CD14-positive monocyte (primary cell): ENCODE results near the gene SNX9. TPM values are rescaled to one million over a fixed set of nuclear protein-coding genes. Genes with fewer than 3 reads are reported as not detected.

Source experiments
- DNase-seq, 3 donors: peaks; one replicate each; pipeline ENCODE4 v3.0.0-alpha.2; 2011 to 2022
- H2AFZ ChIP-seq: 2 replicates; pipeline ENCODE4 v1.6.0; 2012; ENCODE audit warnings: mild to moderate bottlenecking, low read depth, low read length, inconsistent platforms; ENCODE audit not compliant: insufficient read depth, poor library complexity, severe bottlenecking
- H3K27ac ChIP-seq, 2 donors: 1 replicate in 1 of 2; 2 replicates in 1 of 2; pipeline ENCODE4 v1.5.1; 2012 to 2013; ENCODE audit warnings: low read length in 2 of 2, control low read depth in 1 of 2, inconsistent platforms in 1 of 2, low read depth in 1 of 2, mild to moderate bottlenecking in 1 of 2
- H3K27me3 ChIP-seq, 2 donors: one replicate each; pipeline versions ENCODE4 v1.6.0 to v1.6.1; 2011 to 2013; ENCODE audit warnings: low read length in 2 of 2; ENCODE audit not compliant: control insufficient read depth in 2 of 2, insufficient read depth in 2 of 2
- H3K36me3 ChIP-seq, 2 donors: replicated peaks in 1 of 2; 1 replicate in 1 of 2; 2 replicates in 1 of 2; pipeline versions ENCODE4 v1.5.1 to v1.6.1; 2012 to 2013; ENCODE audit warnings: low read length in 2 of 2, control low read depth in 1 of 2, inconsistent platforms in 1 of 2, mild to moderate bottlenecking in 1 of 2; ENCODE audit not compliant: insufficient read depth in 2 of 2, control insufficient read depth in 1 of 2
- H3K4me1 ChIP-seq, 2 donors: 1 replicate in 1 of 2; 2 replicates in 1 of 2; pipeline versions ENCODE4 v1.5.1 to v1.6.1; 2012 to 2013; ENCODE audit warnings: low read length in 2 of 2, control low read depth in 1 of 2, inconsistent platforms in 1 of 2, mild to moderate bottlenecking in 1 of 2, moderate library complexity in 1 of 2; ENCODE audit not compliant: insufficient read depth in 2 of 2, control insufficient read depth in 1 of 2
- H3K4me2 ChIP-seq: replicated peaks from 2 replicates; pipeline ENCODE3; 2012; ENCODE audit warnings: low read length, moderate library complexity, mild to moderate bottlenecking; ENCODE audit not compliant: poor library complexity, severe bottlenecking; ENCODE audit errors: extremely low read depth
- H3K4me3 ChIP-seq, 3 experiments: fragments of 200-600 bp in 1 of 3; sonication (generic) in 1 of 3; replicated peaks in 1 of 3; 1 replicate in 2 of 3; 2 replicates in 1 of 3; pipeline ENCODE4 v1.5.1; 2011 to 2013; ENCODE audit warnings: low read length in 3 of 3, mild to moderate bottlenecking in 3 of 3, control low read depth in 2 of 3, low read depth in 2 of 3, inconsistent platforms in 1 of 3, moderate library complexity in 1 of 3
- H3K79me2 ChIP-seq: 2 replicates; pipeline ENCODE4 v1.6.0; 2012; ENCODE audit warnings: mild to moderate bottlenecking, control low read depth, inconsistent platforms, low read length, moderate library complexity; ENCODE audit not compliant: insufficient read depth
- H3K9ac ChIP-seq: 2 replicates; pipeline ENCODE4 v1.6.0; 2017; ENCODE audit warnings: low read length, mild to moderate bottlenecking; ENCODE audit not compliant: insufficient read depth, poor library complexity, severe bottlenecking
- H3K9me3 ChIP-seq, 2 donors: replicated peaks in 1 of 2; 1 replicate in 1 of 2; 2 replicates in 1 of 2; pipeline versions ENCODE4 v1.5.1 to v1.6.1; 2012 to 2013; ENCODE audit warnings: low read length in 2 of 2, control low read depth in 1 of 2; ENCODE audit not compliant: control insufficient read depth in 1 of 2, insufficient read depth in 1 of 2
- H4K20me1 ChIP-seq: 2 replicates; pipeline ENCODE4 v1.6.0; 2012; ENCODE audit warnings: mild to moderate bottlenecking, low read length, control low read depth, moderate library complexity; ENCODE audit not compliant: insufficient read depth
- H3K27ac Mint-ChIP-seq, 7 donors: one replicate each; pipeline ENCODE4 v1.8.0; 2020; ENCODE audit warnings: mild to moderate bottlenecking in 7 of 7, mixed read lengths in 7 of 7, moderate library complexity in 6 of 7, inconsistent platforms in 2 of 7
- H3K27me3 Mint-ChIP-seq, 3 donors: one replicate each; pipeline ENCODE4 v1.8.0; 2021 to 2022; ENCODE audit warnings: low read depth in 3 of 3, mild to moderate bottlenecking in 3 of 3, mixed read lengths in 3 of 3, moderate library complexity in 3 of 3, inconsistent platforms in 1 of 3
- H3K36me3 Mint-ChIP-seq, 2 donors: one replicate each; pipeline ENCODE4 v1.8.0; 2020; ENCODE audit warnings: mixed read lengths in 2 of 2, inconsistent platforms in 1 of 2, mild to moderate bottlenecking in 1 of 2
- H3K4me1 Mint-ChIP-seq: one replicate; pipeline ENCODE4 v1.8.0; 2020; ENCODE audit warnings: mild to moderate bottlenecking, mixed read lengths
- H3K4me3 Mint-ChIP-seq, 2 donors: one replicate each; pipeline ENCODE4 v1.8.0; 2020; ENCODE audit warnings: mild to moderate bottlenecking in 2 of 2, mixed read lengths in 2 of 2, moderate library complexity in 1 of 2
- H3K9me3 Mint-ChIP-seq, 7 donors: one replicate each; pipeline ENCODE4 v1.8.0; 2020 to 2022; ENCODE audit warnings: mixed read lengths in 7 of 7, mild to moderate bottlenecking in 6 of 7, moderate library complexity in 6 of 7, inconsistent platforms in 2 of 7
- CTCF ChIP-seq: fragments of 200-600 bp; IDR thresholded peaks from one replicate; pipeline ENCODE4 v1.8.0; 2022; ENCODE audit warnings: antibody characterized with exemption, mild to moderate bottlenecking
- WGBS: methylation state at CpG from one replicate; pipeline ENCODE4 v1.1.5; 2013; ENCODE audit warnings: missing lambda C conversion rate; ENCODE audit not compliant: insufficient coverage; 5-methylcytosine and 5-hydroxymethylcytosine counted together
- intact Hi-C, 2 donors: fragments of 100-400 bp; cut with micrococcal nuclease; formaldehyde crosslinking; loops; one replicate each; pipeline versions ENCODE4 v1.15.0 to v1.15.1; 2023
- polyA plus RNA-seq, 3 donors: library from polyadenylated mRNA; depleted of rRNA in 1 of 3; unstranded in 2 of 3; stranded (reverse) in 1 of 3; fragments of 300-500 nt in 2 of 3; fragments of >200 nt in 1 of 3; fragmentation: Illumina TruSeq in 2 of 3; gene quantifications; 1 replicate in 2 of 3; 2 replicates in 1 of 3; pipeline ENCODE4 v1.2.3, GENCODE V29; 2012 to 2021

SNX9 gene
- polyA plus RNA-seq, 3 donors: 5.5 to 8.1 (median 7.2) TPM

DNA sequence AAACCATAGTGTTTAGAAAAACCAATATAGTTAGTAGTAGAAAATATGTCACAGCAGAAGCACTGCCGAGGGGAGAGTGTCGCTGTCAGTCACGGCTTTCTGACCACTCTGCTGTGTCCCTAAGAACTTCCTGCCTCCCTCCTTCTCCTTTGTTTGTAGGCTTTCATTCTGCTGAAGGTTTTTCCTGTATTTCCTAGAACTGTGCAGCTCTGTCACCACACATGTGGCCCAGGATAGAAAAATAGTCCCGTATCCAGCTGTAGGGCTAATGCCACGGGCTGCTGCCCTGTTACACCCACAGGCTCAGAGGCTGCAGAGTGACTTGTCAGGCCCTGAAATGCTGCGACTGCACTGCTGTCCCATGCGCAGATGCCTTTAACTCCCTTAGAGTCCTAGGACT, 106.0 kb downstream of the SNX9 start:
- Histone ChIP-seq H4K20me1 (no peaks in the 10 kb centered on the region), H3K27ac (no peak overlapping the region), H3K79me2 (no peaks in the 10 kb centered on the region), H3K9ac (no peak overlapping the region), H3K9me3 (no peaks in the 10 kb centered on the region), H3K4me2 (no peak overlapping the region), H3K4me1 (no peaks in the 10 kb centered on the region), H3K4me3 (no peak overlapping the region), H3K36me3 (peaks cover 13 to 83% of the 10 kb centered on the region in 2 donors), H2AFZ (no peak overlapping the region), H3K27me3 (no peaks in the 10 kb centered on the region)
- peaks cover 45 to 56% of the 10 kb centered on the region in 2 donors for H3K36me3 Mint-ChIP-seq
- no peak for TF ChIP-seq CTCF
- peaks cover 5% of the 10 kb centered on the region for H3K4me1 Mint-ChIP-seq
- 100% methylated on average over 4 of the region's 7 CpGs for WGBS
- peaks cover 0 to 2% (median 1%) of the 10 kb centered on the region in 3 donors for H3K27me3 Mint-ChIP-seq
- no peaks in the 10 kb centered on the region for H3K9me3 Mint-ChIP-seq
- H3K4me3 Mint-ChIP-seq: no peak overlapping the region
- H3K27ac Mint-ChIP-seq: no peak overlapping the region
- DNase-seq: no peak
- intact Hi-C loops: no loop called here

- no CpG with 5 or more reads among the region's 3 CpGs for WGBS
- no peaks in the 10 kb centered on the region for H3K27me3 ChIP-seq
- H3K27ac ChIP-seq: no peak overlapping the region
- H3K9me3 Mint-ChIP-seq: no peaks in the 10 kb centered on the region
- no peaks in the 10 kb centered on the region for H4K20me1 ChIP-seq
- H3K79me2 ChIP-seq: no peaks in the 10 kb centered on the region
- no peak overlapping the region for H3K4me3 ChIP-seq
- H3K4me1 ChIP-seq: no peaks in the 10 kb centered on the region
- TF ChIP-seq CTCF: no peak
- no peak overlapping the region for H3K27ac Mint-ChIP-seq
- no peak for DNase-seq
- peaks cover 0 to 2% (median 1%) of the 10 kb centered on the region in 3 donors for H3K27me3 Mint-ChIP-seq
- peaks cover 5% of the 10 kb centered on the region for H3K4me1 Mint-ChIP-seq
- H3K9me3 ChIP-seq: no peaks in the 10 kb centered on the region
- H2AFZ ChIP-seq: no peak overlapping the region
- H3K4me3 Mint-ChIP-seq: no peak overlapping the region
- no peak overlapping the region for H3K4me2 ChIP-seq
- H3K9ac ChIP-seq: no peak overlapping the region
- H3K36me3 ChIP-seq: peaks cover 13 to 84% of the 10 kb centered on the region in 2 donors
- H3K36me3 Mint-ChIP-seq: peaks cover 47 to 56% of the 10 kb centered on the region in 2 donors
- intact Hi-C loops: no loop called here
Measured at GRCh38 chr6:157929765-157930319, 106.8 kb downstream of the SNX9 start.
